Measurements from ENCODE around the gene KCNJ6. TPM values are rescaled to one million over a fixed set of nuclear protein-coding genes. Genes with fewer than 3 reads are reported as not detected.

The KCNJ6 gene
- total and polyA plus RNA-seq, 2 of the 8 experiments (the other 6 are each of a cell fraction or from before 2014, with no cell fraction given), result 0.51 to 1.2 TPM

- TF ChIP-seq EZH2 (IDR thresholded peaks at IDR 0.05; ENCODE audit: low read depth, low read length, severe bottlenecking), result no peak
- CTCF ChIA-PET (ENCODE audit: partially characterized antibody), result interaction anchor here (0.9 kb wide), 1 partner anchor 8 kb away, joined by 3 read pairs; no protein-coding TSS in a partner anchor
- no peak overlapping the region for H3K18ac ChIP-seq (ENCODE audit: extremely low read depth, low read length)
Measured at GRCh38 chr21:37956772-37957171, 40.5 kb upstream of the KCNJ6 start.

More at GRCh38 chr21:37956772-37957171, 40.5 kb upstream of the KCNJ6 start:
- no peak for FAIRE-seq
- H4K5ac ChIP-seq (ENCODE audit: insufficient read length, low read depth, low read length), result no peak overlapping the region
- no peak overlapping the region for H2AK5ac ChIP-seq (ENCODE audit: low read depth, low read length)
- no peak overlapping the region for H4K91ac ChIP-seq (replicated peaks; ENCODE audit: insufficient read length, low read length)
- no peaks in the 10 kb centered on the region for H3K23me2 ChIP-seq (ENCODE audit: low read depth, low read length)
- no peak overlapping the region for H2BK15ac ChIP-seq (ENCODE audit: low read length)
- no peak overlapping the region; the same call in 1 of the 2 replicates for H4K8ac ChIP-seq (ENCODE audit: extremely low read depth, insufficient read depth, low read length)
- H3K14ac ChIP-seq (ENCODE audit: insufficient read length), result no peak overlapping the region
- H3K4me1 ChIP-seq (replicated peaks in 1 of 4; ENCODE audit: control insufficient read depth in 3 of 4, insufficient read depth in 4 of 4, low read length in 3 of 4), result no peaks in the 10 kb centered on the region
- H3K27me3 ChIP-seq (replicated peaks in 1 of 4; ENCODE audit: control insufficient read depth in 3 of 4, extremely low read depth in 1 of 4, insufficient read depth in 3 of 4, low read length in 3 of 4), result no peaks in the 10 kb centered on the region
- 80% methylated on average over 9 of the region's 9 CpGs; no CpG with 5 or more reads in 1 of the 2 experiments for WGBS, 2 experiments (ENCODE audit: extremely low coverage in 1 of 2, insufficient coverage in 1 of 2, insufficient read length in 1 of 2, insufficient replicate concordance in 2 of 2, low coverage in 1 of 2, low lambda C conversion rate in 2 of 2, missing lambda C conversion rate in 1 of 2)
- no peak overlapping the region for H2BK120ac ChIP-seq (replicated peaks; ENCODE audit: low read depth, low read length)
- POLR2A ChIA-PET (ENCODE audit: partially characterized antibody), result no interaction called here
- H3K27ac ChIP-seq (ENCODE audit: low read depth, low read length), result no peak overlapping the region
- no peak overlapping the region for H3K4me2 ChIP-seq (ENCODE audit: insufficient read depth in 1 of 2, low read depth in 2 of 2, low read length in 2 of 2)
- H3K56ac ChIP-seq (replicated peaks; ENCODE audit: insufficient read length, low read depth, low read length), result no peak overlapping the region
- H2BK5ac ChIP-seq (ENCODE audit: low read depth, low read length), result no peak overlapping the region
- no peaks in the 10 kb centered on the region for H3K79me2 ChIP-seq (ENCODE audit: control insufficient read depth in 1 of 2, insufficient read depth in 2 of 2, low read length in 2 of 2)
- H3K9ac ChIP-seq (replicated peaks in 1 of 4; ENCODE audit: extremely low read depth in 1 of 4, low read depth in 3 of 4, low read length in 3 of 4), result no peak overlapping the region
- H3K79me1 ChIP-seq (ENCODE audit: low read depth, low read length), result no peaks in the 10 kb centered on the region
- no peak overlapping the region for H3K4me3 ChIP-seq (ENCODE audit: extremely low read depth in 1 of 4, insufficient read depth in 2 of 4, low read depth in 3 of 4, low read length in 4 of 4)
- H3K9me3 ChIP-seq (ENCODE audit: insufficient read depth in 2 of 2, low read depth in 1 of 2, low read length in 1 of 2), result no peaks in the 10 kb centered on the region
- no peaks in the 10 kb centered on the region for H4K20me1 ChIP-seq (replicated peaks in 1 of 2; ENCODE audit: control insufficient read depth in 1 of 2, insufficient read depth in 2 of 2, low read length in 2 of 2)
- no peak overlapping the region for H2BK20ac ChIP-seq (ENCODE audit: low read length)
- no peak overlapping the region for H2AFZ ChIP-seq (ENCODE audit: low read length)
- no peak overlapping the region for H2BK12ac ChIP-seq (ENCODE audit: low read depth, low read length)
- no peak for DNase-seq (ENCODE audit: low read depth in 1 of 2, low spot score in 2 of 2)
- no peaks in the 10 kb centered on the region for H3K36me3 ChIP-seq (ENCODE audit: control insufficient read depth in 2 of 4, insufficient read depth in 4 of 4, low read length in 3 of 4)
- no peak overlapping the region for H3K4ac ChIP-seq (replicated peaks; ENCODE audit: insufficient read length, low read depth, low read length)
- H3K23ac ChIP-seq (ENCODE audit: insufficient read length), result no peak overlapping the region
